Esophagus muscularis mucosa (tissue), 4 donors: ENCODE results near the gene MNT.

ENCODE experiments used
- CTCF ChIP-seq, 3 experiments: fragments of 200-600 bp in 2 of 3; fragments of 450-650 bp in 1 of 3; sonication (generic) in 2 of 3; IDR thresholded peaks; one replicate each; pipeline ENCODE4 v1.5.1; 2017 to 2019; ENCODE audit warnings: antibody characterized with exemption in 3 of 3, mild to moderate bottlenecking in 2 of 3, moderate library complexity in 1 of 3
- EP300 ChIP-seq: sonication (generic); formaldehyde crosslinking; IDR thresholded peaks from one replicate; pipeline ENCODE4 v1.6.1; 2017; ENCODE audit warnings: antibody characterized with exemption
- POLR2A ChIP-seq: fragments of 450-650 bp; IDR thresholded peaks from one replicate; pipeline ENCODE4 v1.6.1; 2017; ENCODE audit warnings: antibody characterized with exemption, moderate library complexity, mild to moderate bottlenecking, low read depth
- POLR2AphosphoS5 ChIP-seq, 2 donors: sonication (generic); formaldehyde crosslinking; IDR thresholded peaks; one replicate each; pipeline ENCODE4 v1.6.1; 2017; ENCODE audit warnings: antibody characterized with exemption in 2 of 2

GRCh38 chr17:2400474-2400866, 390 bp downstream of the MNT start:
- TF ChIP-seq CTCF (IDR thresholded peaks at IDR 0.05) (no peak), POLR2A (no peak), POLR2AphosphoS5 (IDR thresholded peaks at IDR 0.05) (no peak), EP300 (no peak)
